Trophoblast cell (in vitro differentiated cells and primary cell): ENCODE measurements around the gene SFTPB.

Experiments used
- DNase-seq, 2 donors: peaks; one replicate each; pipeline ENCODE4 v3.0.0-alpha.2; 2016
- H2AFZ ChIP-seq: 2 replicates; pipeline ENCODE4 v1.6.1; 2013; ENCODE audit warnings: low read length, moderate library complexity, mild to moderate bottlenecking; ENCODE audit not compliant: insufficient read depth, poor library complexity
- H2AK5ac ChIP-seq: 2 replicates; pipeline ENCODE4 v1.6.1; 2013; ENCODE audit warnings: mild to moderate bottlenecking, low read length
- H2BK120ac ChIP-seq: 2 replicates; pipeline ENCODE4 v1.6.1; 2013; ENCODE audit warnings: low read length, mild to moderate bottlenecking, moderate library complexity; ENCODE audit not compliant: insufficient read depth, poor library complexity
- H2BK12ac ChIP-seq: 2 replicates; pipeline ENCODE4 v1.6.1; 2013; ENCODE audit warnings: mild to moderate bottlenecking, low read length, moderate library complexity
- H2BK5ac ChIP-seq: 2 replicates; pipeline ENCODE4 v1.6.1; 2013; ENCODE audit warnings: low read length, low read depth, moderate library complexity, mild to moderate bottlenecking; ENCODE audit not compliant: poor library complexity
- H3K14ac ChIP-seq: 2 replicates; pipeline ENCODE4 v1.6.1; 2013; ENCODE audit warnings: mild to moderate bottlenecking, low read length
- H3K18ac ChIP-seq: 2 replicates; pipeline ENCODE4 v1.6.1; 2013; ENCODE audit warnings: mild to moderate bottlenecking, low read length
- H3K23ac ChIP-seq: 2 replicates; pipeline ENCODE4 v1.6.1; 2013; ENCODE audit warnings: low read length
- H3K27ac ChIP-seq: 2 replicates; pipeline ENCODE4 v1.5.1; 2013; ENCODE audit warnings: low read depth, mild to moderate bottlenecking, inconsistent platforms, low read length, moderate library complexity
- H3K27me3 ChIP-seq: 2 replicates; pipeline ENCODE4 v1.6.1; 2013; ENCODE audit warnings: inconsistent platforms, mild to moderate bottlenecking, low read length, moderate library complexity; ENCODE audit not compliant: insufficient read depth
- H3K36me3 ChIP-seq, 2 experiments: 1 replicate in 1 of 2; 2 replicates in 1 of 2; pipeline ENCODE4 v1.6.1; 2013; ENCODE audit warnings: low read length in 2 of 2, mild to moderate bottlenecking in 2 of 2, moderate library complexity in 1 of 2; ENCODE audit not compliant: insufficient read depth in 2 of 2, control insufficient read depth in 1 of 2
- H3K4ac ChIP-seq: 2 replicates; pipeline ENCODE4 v1.6.1; 2013; ENCODE audit warnings: low read depth, mild to moderate bottlenecking, low read length, moderate library complexity
- H3K4me1 ChIP-seq, 2 experiments: 1 replicate in 1 of 2; 2 replicates in 1 of 2; pipeline ENCODE4 v1.6.1; 2013; ENCODE audit warnings: low read length in 2 of 2, mild to moderate bottlenecking in 2 of 2, moderate library complexity in 1 of 2; ENCODE audit not compliant: insufficient read depth in 2 of 2, control insufficient read depth in 1 of 2
- H3K4me2 ChIP-seq: 2 replicates; pipeline ENCODE4 v1.6.1; 2013; ENCODE audit warnings: inconsistent platforms, mild to moderate bottlenecking, low read length, moderate library complexity
- H3K4me3 ChIP-seq: 2 replicates; pipeline ENCODE4 v1.5.1; 2013; ENCODE audit warnings: mild to moderate bottlenecking, low read depth, low read length, inconsistent platforms
- H3K79me1 ChIP-seq: one replicate; pipeline ENCODE4 v1.6.1; 2013; ENCODE audit warnings: low read length
- H3K79me2 ChIP-seq: 2 replicates; pipeline ENCODE4 v1.6.1; 2013; ENCODE audit warnings: low read length, mild to moderate bottlenecking; ENCODE audit not compliant: control insufficient read depth, insufficient read depth, poor library complexity
- H3K9ac ChIP-seq: 2 replicates; pipeline ENCODE4 v1.6.1; 2013; ENCODE audit warnings: mild to moderate bottlenecking, low read length
- H3K9me3 ChIP-seq: 2 replicates; pipeline ENCODE4 v1.6.1; 2013; ENCODE audit warnings: low read depth, mild to moderate bottlenecking, control low read depth, inconsistent platforms, low read length; ENCODE audit not compliant: insufficient read depth
- H4K12ac ChIP-seq: 2 replicates; pipeline ENCODE4 v1.6.1; 2013; ENCODE audit warnings: low read depth, mild to moderate bottlenecking, low read length, moderate library complexity
- H4K8ac ChIP-seq: 2 replicates; pipeline ENCODE4 v1.6.1; 2013; ENCODE audit warnings: low read depth, mild to moderate bottlenecking, low read length, moderate library complexity
- H4K91ac ChIP-seq: one replicate; pipeline ENCODE4 v1.6.1; 2013; ENCODE audit warnings: low read depth, mild to moderate bottlenecking, low read length, moderate library complexity
- WGBS: extraction: QIAGEN DNeasy Blood & Tissue Kit; methylation state at CpG from one replicate; pipeline ENCODE4 v1.1.7; 2013; ENCODE audit warnings: missing lambda C conversion rate; ENCODE audit not compliant: insufficient read length, insufficient coverage; ENCODE audit errors: extremely low coverage; 5-methylcytosine and 5-hydroxymethylcytosine counted together

Gene SFTPB

DNA sequence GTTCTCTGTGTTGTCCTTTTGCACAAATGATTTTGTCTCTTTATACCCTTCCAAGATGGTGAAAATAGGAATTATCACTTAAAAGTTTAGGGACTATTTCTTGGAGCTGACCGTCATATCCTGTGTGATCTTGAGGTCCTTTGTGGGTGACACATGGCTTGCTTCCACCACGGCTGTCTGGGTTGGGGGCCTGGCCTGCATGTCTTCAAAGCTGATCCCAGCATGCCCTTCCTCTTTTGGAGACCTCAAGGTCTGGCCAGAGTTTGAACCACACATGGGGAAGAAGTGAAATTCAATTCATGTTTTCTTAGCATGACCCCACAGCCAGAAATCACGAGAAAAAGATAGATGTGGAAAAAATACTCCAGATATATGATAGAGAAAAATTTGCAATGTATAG is 14.0 kb downstream of the SFTPB start:
- no CpG with 5 or more reads among the region's 3 CpGs for WGBS
- Histone ChIP-seq H3K9ac (no peak overlapping the region), H3K9me3 (no peaks in the 10 kb centered on the region), H3K4me3 (no peak overlapping the region), H2AK5ac (no peak overlapping the region), H2BK12ac (no peak overlapping the region), H3K4ac (no peak overlapping the region), H3K27me3 (no peaks in the 10 kb centered on the region), H3K14ac (no peak overlapping the region), H2BK5ac (no peak overlapping the region), H3K23ac (no peak overlapping the region), H4K12ac (no peak overlapping the region), H3K27ac (no peak overlapping the region), H3K79me2 (no peaks in the 10 kb centered on the region), H3K4me2 (no peak overlapping the region), H3K4me1 (no peaks in the 10 kb centered on the region), H2BK120ac (no peak overlapping the region), H4K8ac (no peak overlapping the region), H4K91ac (no peak overlapping the region), H2AFZ (no peak overlapping the region), H3K79me1 (no peaks in the 10 kb centered on the region), H3K36me3 (peaks cover 23 to 29% of the 10 kb centered on the region in 2 experiments), H3K18ac (no peak overlapping the region)
- no peak for DNase-seq

DNA sequence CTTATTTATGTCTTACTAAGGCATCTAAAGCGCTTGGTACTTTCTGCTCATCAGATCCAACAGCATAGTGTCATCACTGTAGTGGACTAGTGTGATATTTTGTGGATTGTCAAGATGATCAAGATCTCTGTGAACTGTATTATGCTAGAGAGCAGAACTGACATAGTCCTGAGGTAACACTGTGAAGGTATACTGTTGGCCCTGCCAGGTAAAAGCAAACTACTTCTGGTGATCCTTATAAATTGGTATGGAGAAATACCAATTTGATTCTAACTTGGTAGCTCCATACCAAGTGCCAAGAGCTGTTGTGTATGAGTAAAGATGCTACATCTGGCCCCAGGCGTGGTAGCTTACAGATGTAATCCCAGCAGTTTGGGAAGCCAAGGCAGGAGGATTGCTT is 15.9 kb downstream of the SFTPB start:
- DNase-seq = no peak
- Histone ChIP-seq H2BK120ac (no peak overlapping the region), H3K27me3 (no peaks in the 10 kb centered on the region), H3K36me3 (peaks cover 34 to 48% of the 10 kb centered on the region in 2 experiments), H3K18ac (no peak overlapping the region), H3K4me2 (no peak overlapping the region), H2BK5ac (no peak overlapping the region), H4K12ac (no peak overlapping the region), H3K4ac (no peak overlapping the region), H3K79me1 (no peaks in the 10 kb centered on the region), H3K4me3 (no peak overlapping the region), H2AK5ac (no peak overlapping the region), H3K9ac (no peak overlapping the region), H3K9me3 (no peaks in the 10 kb centered on the region), H3K14ac (no peak overlapping the region), H2AFZ (no peak overlapping the region), H3K27ac (no peak overlapping the region), H3K4me1 (no peaks in the 10 kb centered on the region), H3K79me2 (no peaks in the 10 kb centered on the region), H4K91ac (no peak overlapping the region), H4K8ac (no peak overlapping the region), H3K23ac (no peak overlapping the region), H2BK12ac (no peak overlapping the region)
- WGBS = no CpG with 5 or more reads among the region's 2 CpGs

DNA sequence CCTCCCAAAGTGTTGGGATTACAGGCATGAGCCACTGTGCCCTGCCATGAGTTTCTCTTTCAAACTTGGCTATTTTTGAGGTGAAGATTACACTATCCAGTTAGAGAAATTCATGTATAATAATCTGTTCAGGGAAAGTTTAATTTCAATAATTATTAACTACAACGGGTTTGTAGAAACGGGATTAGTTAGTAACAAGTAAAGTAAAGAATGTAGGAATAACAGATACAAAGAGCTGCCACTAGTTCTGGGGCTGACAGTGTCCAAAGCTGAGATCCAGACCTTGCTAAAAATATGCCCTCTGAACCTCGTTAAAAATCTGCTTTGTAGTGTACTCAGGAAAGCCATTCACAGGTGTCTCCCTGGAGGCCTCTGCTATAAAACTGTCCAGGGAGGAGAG is 16.9 kb downstream of the SFTPB start:
- no peak overlapping the region for H2BK120ac ChIP-seq

DNA sequence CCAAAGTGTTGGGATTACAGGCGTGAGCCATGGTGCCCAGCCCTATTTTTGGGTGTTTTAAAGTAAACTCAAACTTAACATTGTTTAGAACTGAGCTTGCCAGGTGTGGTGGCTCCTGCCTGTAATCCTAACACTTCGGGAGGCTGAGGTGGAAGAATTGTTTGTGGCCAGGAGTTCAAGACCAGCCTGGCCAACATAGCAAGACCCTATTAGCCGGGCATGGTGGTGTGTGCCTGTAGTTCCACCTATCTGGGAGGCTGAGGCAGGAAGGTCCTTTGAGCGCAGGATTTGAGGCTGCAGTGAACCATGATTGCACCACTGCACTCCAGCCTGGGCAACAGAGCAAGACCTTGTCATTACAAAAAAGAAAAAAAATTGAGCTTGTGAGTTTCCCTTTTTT is 17.5 kb downstream of the SFTPB start:
- Histone ChIP-seq H3K36me3 (peaks cover 36 to 57% of the 10 kb centered on the region in 2 experiments), H3K79me1 (no peaks in the 10 kb centered on the region), H4K8ac (no peak overlapping the region), H3K79me2 (no peaks in the 10 kb centered on the region), H3K27me3 (no peaks in the 10 kb centered on the region), H3K4me3 (no peak overlapping the region), H3K27ac (no peak overlapping the region), H2AK5ac (no peak overlapping the region), H4K91ac (no peak overlapping the region), H3K4me2 (no peak overlapping the region), H3K14ac (no peak overlapping the region), H2BK5ac (no peak overlapping the region), H3K9me3 (no peaks in the 10 kb centered on the region), H2AFZ (no peak overlapping the region), H3K4me1 (no peaks in the 10 kb centered on the region), H2BK12ac (no peak overlapping the region), H3K4ac (no peak overlapping the region), H3K18ac (no peak overlapping the region), H4K12ac (no peak overlapping the region), H2BK120ac (no peak overlapping the region), H3K23ac (no peak overlapping the region), H3K9ac (no peak overlapping the region)
- WGBS = no CpG with 5 or more reads among the region's 4 CpGs
- DNase-seq = no peak

More for the DNA sequence above, 16.9 kb downstream of the SFTPB start:
- no peak overlapping the region for H4K8ac ChIP-seq
- H3K23ac ChIP-seq = no peak overlapping the region
- no peak overlapping the region for H4K91ac ChIP-seq
- H3K79me2 ChIP-seq = no peaks in the 10 kb centered on the region
- H4K12ac ChIP-seq = no peak overlapping the region
- H3K18ac ChIP-seq = no peak overlapping the region
- no peak overlapping the region for H2BK5ac ChIP-seq
- no peak overlapping the region for H3K4ac ChIP-seq
- no peaks in the 10 kb centered on the region for H3K9me3 ChIP-seq
- H3K27ac ChIP-seq = no peak overlapping the region
- H3K27me3 ChIP-seq = no peaks in the 10 kb centered on the region
- DNase-seq = no peak
- no peak overlapping the region for H3K9ac ChIP-seq
- H3K4me2 ChIP-seq = no peak overlapping the region
- H3K36me3 ChIP-seq = peaks cover 34 to 51% of the 10 kb centered on the region in 2 experiments
- H3K14ac ChIP-seq = no peak overlapping the region
- no peak overlapping the region for H3K4me3 ChIP-seq
- H2BK12ac ChIP-seq = no peak overlapping the region
- H2AFZ ChIP-seq = no peak overlapping the region
- no peaks in the 10 kb centered on the region for H3K79me1 ChIP-seq
- H3K4me1 ChIP-seq = no peaks in the 10 kb centered on the region
- WGBS = no CpG with 5 or more reads among the region's 3 CpGs
- H2AK5ac ChIP-seq = no peak overlapping the region
